GM23338 (cell line): ENCODE results near the gene VWA2. TPM values are rescaled to one million over a fixed set of nuclear protein-coding genes. Genes with fewer than 3 reads are reported as not detected.

Experiments used
- ATAC-seq: fragments of 200-7000 bp; cut with Tn5 transposase; 3 replicates; pipeline ENCODE4 v1.9.1; 2020
- DNase-seq: peaks from one replicate; pipeline ENCODE4 v3.0.0-alpha.2; 2015; ENCODE audit warnings: low spot score
- H2AFZ ChIP-seq: fragments of 200-600 bp; sonication (generic); 2 replicates; pipeline ENCODE4 v1.8.0; 2016; ENCODE audit warnings: antibody characterized with exemption, mild to moderate bottlenecking, moderate library complexity
- H3F3A ChIP-seq: fragments of 200-600 bp; sonication (generic); replicated peaks from 2 replicates; pipeline ENCODE4 v1.8.0; 2017; ENCODE audit warnings: antibody characterized with exemption, mixed run types, low read depth
- H3K27ac ChIP-seq: fragments of 200-600 bp; sonication (generic); 2 replicates; pipeline ENCODE4 v1.6.1; 2016; ENCODE audit warnings: low read depth
- H3K27me3 ChIP-seq: fragments of 200-600 bp; sonication (generic); 2 replicates; pipeline ENCODE4 v1.8.0; 2016; ENCODE audit warnings: mild to moderate bottlenecking, mixed run types, moderate library complexity; ENCODE audit not compliant: insufficient read depth
- H3K36me3 ChIP-seq: fragments of 200-600 bp; sonication (generic); 2 replicates; pipeline ENCODE4 v1.8.0; 2016; ENCODE audit warnings: mild to moderate bottlenecking; ENCODE audit not compliant: insufficient read depth
- H3K4me1 ChIP-seq: fragments of 200-600 bp; sonication (generic); 2 replicates; pipeline ENCODE4 v1.8.0; 2016; ENCODE audit warnings: mild to moderate bottlenecking, moderate library complexity; ENCODE audit not compliant: insufficient read depth
- H3K4me2 ChIP-seq: fragments of 200-600 bp; sonication (generic); 2 replicates; pipeline ENCODE4 v1.7.1; 2017; ENCODE audit warnings: mixed run types
- H3K4me3 ChIP-seq: fragments of 200-600 bp; sonication (generic); 2 replicates; pipeline ENCODE4 v1.6.1; 2016; ENCODE audit warnings: mixed run types
- H3K79me2 ChIP-seq: fragments of 200-600 bp; sonication (generic); replicated peaks from 2 replicates; pipeline ENCODE4 v1.8.0; 2017; ENCODE audit warnings: mild to moderate bottlenecking; ENCODE audit not compliant: insufficient read depth
- H3K9me2 ChIP-seq: fragments of 200-600 bp; sonication (generic); 2 replicates; pipeline ENCODE4 v1.8.0; 2017; ENCODE audit not compliant: insufficient read depth
- H4K20me1 ChIP-seq: fragments of 200-600 bp; sonication (generic); replicated peaks from 2 replicates; pipeline ENCODE4 v1.8.0; 2017; ENCODE audit warnings: mild to moderate bottlenecking; ENCODE audit not compliant: insufficient read depth
- H3K27ac Mint-ChIP-seq: 2 replicates; pipeline ENCODE4 v1.8.0; 2020; ENCODE audit warnings: inconsistent platforms, mild to moderate bottlenecking, moderate library complexity, mixed read lengths
- H3K27me3 Mint-ChIP-seq: 3 replicates; pipeline ENCODE4 v1.8.0; 2022; ENCODE audit warnings: low read depth, mild to moderate bottlenecking, moderate library complexity, mixed read lengths, inconsistent platforms; ENCODE audit not compliant: insufficient read depth, poor library complexity
- H3K36me3 Mint-ChIP-seq: 3 replicates; pipeline ENCODE4 v1.8.0; 2021; ENCODE audit warnings: low read depth, mild to moderate bottlenecking, inconsistent platforms, moderate library complexity, mixed read lengths
- H3K4me1 Mint-ChIP-seq: 3 replicates; pipeline ENCODE4 v1.8.0; 2020; ENCODE audit warnings: mild to moderate bottlenecking, inconsistent platforms, mixed read lengths
- H3K4me3 Mint-ChIP-seq: 3 replicates; pipeline ENCODE4 v1.8.0; 2021; ENCODE audit warnings: moderate library complexity, mild to moderate bottlenecking, inconsistent platforms, mixed read lengths
- H3K9me3 Mint-ChIP-seq: 3 replicates; pipeline ENCODE4 v1.8.0; 2020; ENCODE audit warnings: moderate library complexity, mild to moderate bottlenecking, inconsistent platforms, mixed read lengths
- CREB1 ChIP-seq: fragments of 250-450 bp; sonication (Bioruptor Pico); IDR thresholded peaks from 2 replicates; pipeline ENCODE4 v1.5.0; 2020; ENCODE audit warnings: low read depth, mild to moderate bottlenecking, moderate library complexity
- EZH2 ChIP-seq: fragments of 200-600 bp; sonication (generic); IDR thresholded peaks from one replicate; pipeline ENCODE4 v1.8.0; 2017; ENCODE audit warnings: antibody characterized with exemption, mild to moderate bottlenecking, low read depth; ENCODE audit not compliant: unreplicated experiment
- JUNB ChIP-seq: IDR thresholded peaks from one replicate; pipeline ENCODE4 v1.6.1; 2016; ENCODE audit warnings: antibody characterized with exemption; ENCODE audit not compliant: unreplicated experiment
- NANOG ChIP-seq: IDR thresholded peaks from 2 replicates; pipeline ENCODE4 v1.6.1; 2016; ENCODE audit warnings: antibody characterized with exemption, borderline replicate concordance
- POLR2AphosphoS5 ChIP-seq: IDR thresholded peaks from 2 replicates; pipeline ENCODE4 v1.6.1; 2016; ENCODE audit warnings: antibody characterized with exemption, low read depth
- STAT1 ChIP-seq: IDR thresholded peaks from one replicate; pipeline ENCODE4 v1.6.1; 2016; ENCODE audit warnings: antibody characterized with exemption; ENCODE audit not compliant: unreplicated experiment
- ZNF114 ChIP-seq: fragments of 250-450 bp; sonication (Bioruptor Pico); IDR thresholded peaks from 2 replicates; pipeline ENCODE4 v1.5.0; 2020; ENCODE audit warnings: mild to moderate bottlenecking, moderate library complexity
- ZNF331 ChIP-seq: fragments of 250-450 bp; sonication (Bioruptor Pico); IDR thresholded peaks from 2 replicates; pipeline ENCODE4 v1.5.0; 2020; ENCODE audit warnings: low read depth, mild to moderate bottlenecking, moderate library complexity
- polyA plus RNA-seq: library from polyadenylated mRNA; unstranded; fragments of >200 nt; fragmentation: Nextera tagmentation; extraction: Ambion mirVana; gene quantifications from 2 replicates; pipeline ENCODE4 v1.2.1, GENCODE V29; 2016
- total RNA-seq: library from RNA; depleted of rRNA; stranded (reverse); fragments of >200 nt; shearing (Covaris generic); gene quantifications from 2 replicates; pipeline ENCODE4 v1.2.3, GENCODE V29; 2014
- TF ChIP-seq, protein P1 (sequence below): IDR thresholded peaks from 2 replicates; pipeline ENCODE4 v1.6.1; 2016; ENCODE audit warnings: antibody characterized with exemption
- TF ChIP-seq, protein P2 (sequence below): fragments of 250-450 bp; sonication (Bioruptor Pico); IDR thresholded peaks from 2 replicates; pipeline ENCODE4 v1.5.0; 2020; ENCODE audit warnings: mild to moderate bottlenecking, moderate library complexity

VWA2 gene
- total and polyA plus RNA-seq, 2 experiments from 2014 or later: 0.48 to 3.7 TPM

DNA sequence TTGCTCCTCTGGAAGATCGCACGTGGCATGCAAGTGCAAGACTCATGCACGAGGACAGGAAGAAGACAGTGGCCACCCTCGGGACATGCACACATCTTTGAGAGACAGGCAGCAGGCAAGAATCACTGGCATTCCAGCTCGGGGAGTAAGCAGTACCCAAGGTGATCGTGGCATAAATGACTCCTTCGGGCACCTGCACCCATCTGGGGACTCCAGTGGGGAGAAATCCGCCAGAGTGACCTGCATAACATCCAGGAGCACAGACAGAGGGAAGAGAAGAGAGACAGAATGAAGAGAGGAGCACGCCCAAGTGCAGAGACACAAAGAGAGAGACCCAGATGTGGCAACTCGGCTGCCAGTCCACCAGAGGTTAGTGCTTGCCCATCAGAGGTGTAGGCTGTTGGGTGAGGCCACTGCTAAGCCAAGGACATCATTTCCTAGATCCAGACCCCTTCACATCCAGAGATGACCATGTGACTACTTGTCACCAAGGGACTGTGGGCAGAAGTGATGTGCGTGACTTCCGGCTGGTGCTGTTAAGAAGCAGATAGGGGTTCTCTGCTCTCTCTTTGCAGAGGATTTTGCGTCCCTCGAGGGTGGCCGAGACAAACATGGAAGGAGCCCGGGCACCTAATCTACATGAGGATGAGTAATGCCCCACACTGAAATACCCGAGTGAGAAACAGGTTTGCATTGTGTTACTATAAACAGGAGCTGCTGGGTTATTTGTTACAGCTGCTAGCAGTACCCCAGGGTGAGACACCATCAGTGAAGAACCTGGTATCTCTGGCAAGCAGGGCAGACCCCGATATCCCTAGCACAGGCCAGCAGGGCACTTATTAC lies 80.6 kb downstream of the VWA2 start:
- no peaks in the 10 kb centered on the region for H3K36me3 Mint-ChIP-seq
- no peaks in the 10 kb centered on the region for H3K9me2 ChIP-seq
- H3K9me3 Mint-ChIP-seq: no peaks in the 10 kb centered on the region
- H3K4me2 ChIP-seq: no peak overlapping the region
- no peak overlapping the region for H2AFZ ChIP-seq
- H3F3A ChIP-seq: no peaks in the 10 kb centered on the region
- DNase-seq: no peak
- no peak for ATAC-seq
- TF ChIP-seq, protein P1, sequence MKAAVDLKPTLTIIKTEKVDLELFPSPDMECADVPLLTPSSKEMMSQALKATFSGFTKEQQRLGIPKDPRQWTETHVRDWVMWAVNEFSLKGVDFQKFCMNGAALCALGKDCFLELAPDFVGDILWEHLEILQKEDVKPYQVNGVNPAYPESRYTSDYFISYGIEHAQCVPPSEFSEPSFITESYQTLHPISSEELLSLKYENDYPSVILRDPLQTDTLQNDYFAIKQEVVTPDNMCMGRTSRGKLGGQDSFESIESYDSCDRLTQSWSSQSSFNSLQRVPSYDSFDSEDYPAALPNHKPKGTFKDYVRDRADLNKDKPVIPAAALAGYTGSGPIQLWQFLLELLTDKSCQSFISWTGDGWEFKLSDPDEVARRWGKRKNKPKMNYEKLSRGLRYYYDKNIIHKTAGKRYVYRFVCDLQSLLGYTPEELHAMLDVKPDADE: no peak
- no peak for TF ChIP-seq ZNF114 (CRISPR knock-in tag)
- no peak for TF ChIP-seq NANOG
- no peak for TF ChIP-seq STAT1
- TF ChIP-seq JUNB: no peak
- H3K27ac ChIP-seq: no peak overlapping the region
- no peak overlapping the region for H3K4me3 Mint-ChIP-seq
- no peaks in the 10 kb centered on the region for H3K27me3 ChIP-seq
- no peaks in the 10 kb centered on the region for H3K79me2 ChIP-seq
- 0 out of 2 replicates have a peak, but pooled peaks cover 8% of the 10 kb centered on the region for H3K4me1 ChIP-seq
- H4K20me1 ChIP-seq: no peaks in the 10 kb centered on the region
- H3K4me3 ChIP-seq: no peak overlapping the region
- peaks cover 8% of the 10 kb centered on the region for H3K4me1 Mint-ChIP-seq
- no peaks in the 10 kb centered on the region for H3K36me3 ChIP-seq
- peaks cover 2% of the 10 kb centered on the region for H3K27me3 Mint-ChIP-seq
- H3K27ac Mint-ChIP-seq: no peak overlapping the region

DNA sequence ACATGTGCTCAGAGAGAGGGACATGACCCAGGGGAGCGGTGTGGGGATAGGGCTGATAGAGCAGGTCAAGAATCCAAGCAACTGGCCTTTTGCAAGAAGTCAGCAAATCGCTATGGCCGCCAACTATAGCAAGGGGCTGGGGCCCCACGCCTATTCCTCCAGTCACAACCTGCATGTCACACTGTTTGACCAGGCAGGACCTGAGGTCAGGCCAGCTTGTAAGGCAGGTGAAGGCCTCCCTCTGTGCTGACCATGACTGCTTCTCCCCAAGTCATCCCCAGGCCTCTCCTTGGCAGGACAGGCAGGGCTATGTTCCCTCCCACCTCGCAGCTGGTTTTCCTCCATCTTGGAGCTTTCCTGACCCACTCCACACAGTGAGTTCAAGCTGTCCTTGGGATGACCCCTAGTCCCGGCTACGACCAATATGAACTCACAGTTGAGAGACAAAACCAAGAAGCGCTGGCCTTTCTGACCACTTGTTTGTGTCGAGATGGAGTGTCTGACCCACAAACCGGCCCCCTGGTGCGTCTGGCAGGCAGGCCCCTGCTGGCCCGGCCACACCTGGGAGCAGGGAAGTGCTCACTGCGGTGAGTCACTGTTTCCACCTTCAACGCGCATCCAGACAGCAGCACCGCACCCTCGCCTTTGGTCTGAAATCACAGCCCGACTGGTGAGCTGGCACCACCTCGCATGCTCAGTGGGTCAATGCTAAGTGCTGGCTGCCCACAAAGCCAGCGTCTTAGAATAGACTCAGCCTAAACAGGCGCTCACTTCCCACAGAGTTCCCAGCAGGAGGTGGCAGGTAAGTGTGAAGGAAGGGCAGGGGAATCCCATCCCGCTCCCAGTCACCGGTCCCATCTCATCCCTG lies 81.4 kb downstream of the VWA2 start:
- no peak overlapping the region for H3K4me3 ChIP-seq
- no peak overlapping the region for H2AFZ ChIP-seq
- ATAC-seq (peak; percentile 73), DNase-seq (peak; percentile 11)
- no peak overlapping the region for H3K4me2 ChIP-seq
- Mint-ChIP-seq H3K4me3 (no peak overlapping the region), H3K4me1 (peaks cover 8% of the 10 kb centered on the region), H3K27ac (no peak overlapping the region), H3K27me3 (peaks cover 2% of the 10 kb centered on the region), H3K9me3 (no peaks in the 10 kb centered on the region), H3K36me3 (no peaks in the 10 kb centered on the region)
- 0 out of 2 replicates have a peak, but pooled peaks cover 8% of the 10 kb centered on the region for H3K4me1 ChIP-seq
- no peaks in the 10 kb centered on the region for H3K9me2 ChIP-seq
- H4K20me1 ChIP-seq: no peaks in the 10 kb centered on the region
- H3K27ac ChIP-seq: no peak overlapping the region
- H3K36me3 ChIP-seq: no peaks in the 10 kb centered on the region
- no peaks in the 10 kb centered on the region for H3F3A ChIP-seq
- H3K79me2 ChIP-seq: no peaks in the 10 kb centered on the region
- H3K27me3 ChIP-seq: no peaks in the 10 kb centered on the region
- TF ChIP-seq JUNB: no peak
- TF ChIP-seq, protein P2, sequence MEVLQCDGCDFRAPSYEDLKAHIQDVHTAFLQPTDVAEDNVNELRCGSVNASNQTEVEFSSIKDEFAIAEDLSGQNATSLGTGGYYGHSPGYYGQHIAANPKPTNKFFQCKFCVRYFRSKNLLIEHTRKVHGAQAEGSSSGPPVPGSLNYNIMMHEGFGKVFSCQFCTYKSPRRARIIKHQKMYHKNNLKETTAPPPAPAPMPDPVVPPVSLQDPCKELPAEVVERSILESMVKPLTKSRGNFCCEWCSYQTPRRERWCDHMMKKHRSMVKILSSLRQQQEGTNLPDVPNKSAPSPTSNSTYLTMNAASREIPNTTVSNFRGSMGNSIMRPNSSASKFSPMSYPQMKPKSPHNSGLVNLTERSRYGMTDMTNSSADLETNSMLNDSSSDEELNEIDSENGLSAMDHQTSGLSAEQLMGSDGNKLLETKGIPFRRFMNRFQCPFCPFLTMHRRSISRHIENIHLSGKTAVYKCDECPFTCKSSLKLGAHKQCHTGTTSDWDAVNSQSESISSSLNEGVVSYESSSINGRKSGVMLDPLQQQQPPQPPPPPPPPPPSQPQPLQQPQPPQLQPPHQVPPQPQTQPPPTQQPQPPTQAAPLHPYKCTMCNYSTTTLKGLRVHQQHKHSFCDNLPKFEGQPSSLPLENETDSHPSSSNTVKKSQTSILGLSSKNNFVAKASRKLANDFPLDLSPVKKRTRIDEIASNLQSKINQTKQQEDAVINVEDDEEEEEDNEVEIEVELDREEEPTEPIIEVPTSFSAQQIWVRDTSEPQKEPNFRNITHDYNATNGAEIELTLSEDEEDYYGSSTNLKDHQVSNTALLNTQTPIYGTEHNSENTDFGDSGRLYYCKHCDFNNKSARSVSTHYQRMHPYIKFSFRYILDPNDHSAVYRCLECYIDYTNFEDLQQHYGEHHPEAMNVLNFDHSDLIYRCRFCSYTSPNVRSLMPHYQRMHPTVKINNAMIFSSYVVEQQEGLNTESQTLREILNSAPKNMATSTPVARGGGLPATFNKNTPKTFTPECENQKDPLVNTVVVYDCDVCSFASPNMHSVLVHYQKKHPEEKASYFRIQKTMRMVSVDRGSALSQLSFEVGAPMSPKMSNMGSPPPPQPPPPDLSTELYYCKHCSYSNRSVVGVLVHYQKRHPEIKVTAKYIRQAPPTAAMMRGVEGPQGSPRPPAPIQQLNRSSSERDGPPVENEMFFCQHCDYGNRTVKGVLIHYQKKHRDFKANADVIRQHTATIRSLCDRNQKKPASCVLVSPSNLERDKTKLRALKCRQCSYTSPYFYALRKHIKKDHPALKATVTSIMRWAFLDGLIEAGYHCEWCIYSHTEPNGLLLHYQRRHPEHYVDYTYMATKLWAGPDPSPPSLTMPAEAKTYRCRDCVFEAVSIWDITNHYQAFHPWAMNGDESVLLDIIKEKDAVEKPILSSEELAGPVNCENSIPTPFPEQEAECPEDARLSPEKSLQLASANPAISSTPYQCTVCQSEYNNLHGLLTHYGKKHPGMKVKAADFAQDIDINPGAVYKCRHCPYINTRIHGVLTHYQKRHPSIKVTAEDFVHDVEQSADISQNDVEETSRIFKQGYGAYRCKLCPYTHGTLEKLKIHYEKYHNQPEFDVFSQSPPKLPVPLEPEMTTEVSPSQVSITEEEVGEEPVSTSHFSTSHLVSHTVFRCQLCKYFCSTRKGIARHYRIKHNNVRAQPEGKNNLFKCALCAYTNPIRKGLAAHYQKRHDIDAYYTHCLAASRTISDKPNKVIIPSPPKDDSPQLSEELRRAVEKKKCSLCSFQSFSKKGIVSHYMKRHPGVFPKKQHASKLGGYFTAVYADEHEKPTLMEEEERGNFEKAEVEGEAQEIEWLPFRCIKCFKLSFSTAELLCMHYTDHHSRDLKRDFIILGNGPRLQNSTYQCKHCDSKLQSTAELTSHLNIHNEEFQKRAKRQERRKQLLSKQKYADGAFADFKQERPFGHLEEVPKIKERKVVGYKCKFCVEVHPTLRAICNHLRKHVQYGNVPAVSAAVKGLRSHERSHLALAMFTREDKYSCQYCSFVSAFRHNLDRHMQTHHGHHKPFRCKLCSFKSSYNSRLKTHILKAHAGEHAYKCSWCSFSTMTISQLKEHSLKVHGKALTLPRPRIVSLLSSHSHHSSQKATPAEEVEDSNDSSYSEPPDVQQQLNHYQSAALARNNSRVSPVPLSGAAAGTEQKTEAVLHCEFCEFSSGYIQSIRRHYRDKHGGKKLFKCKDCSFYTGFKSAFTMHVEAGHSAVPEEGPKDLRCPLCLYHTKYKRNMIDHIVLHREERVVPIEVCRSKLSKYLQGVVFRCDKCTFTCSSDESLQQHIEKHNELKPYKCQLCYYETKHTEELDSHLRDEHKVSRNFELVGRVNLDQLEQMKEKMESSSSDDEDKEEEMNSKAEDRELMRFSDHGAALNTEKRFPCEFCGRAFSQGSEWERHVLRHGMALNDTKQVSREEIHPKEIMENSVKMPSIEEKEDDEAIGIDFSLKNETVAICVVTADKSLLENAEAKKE (CRISPR knock-in tag): no peak
- no peak for TF ChIP-seq CREB1 (CRISPR knock-in tag)
- TF ChIP-seq EZH2: no peak
- TF ChIP-seq ZNF331 (CRISPR knock-in tag): no peak
- TF ChIP-seq POLR2AphosphoS5: no peak
- no peak for TF ChIP-seq NANOG
- no peak for TF ChIP-seq ZNF114 (CRISPR knock-in tag)
